SK-N-SH treated with all-trans-retinoic acid at 6 μM for 48 hours (cell line): ENCODE data around the gene MAFF.

Source experiments
- ATAC-seq: fragments of 200-7000 bp; cut with Tn5 transposase; 3 replicates; pipeline ENCODE4 v1.9.1; 2020; ENCODE audit warnings: mild to moderate bottlenecking, moderate library complexity
- ARNTL ChIP-seq: fragments of 450-650 bp; formaldehyde crosslinking; IDR thresholded peaks from 2 replicates; pipeline ENCODE4 v1.5.0; 2020; ENCODE audit warnings: low read depth, mild to moderate bottlenecking, moderate library complexity, borderline replicate concordance
- BACH2 ChIP-seq: fragments of 250-450 bp; sonication (Bioruptor Pico); IDR thresholded peaks from 2 replicates; pipeline ENCODE4 v1.9.0; 2021; ENCODE audit warnings: mild to moderate bottlenecking, borderline replicate concordance
- CSDC2 ChIP-seq: fragments of 250-450 bp; sonication (Bioruptor Pico); IDR thresholded peaks from 2 replicates; pipeline ENCODE4 v1.5.0; 2020; ENCODE audit warnings: mild to moderate bottlenecking, moderate library complexity
- CSRNP3 ChIP-seq: fragments of 250-450 bp; sonication (Bioruptor Pico); IDR thresholded peaks from 2 replicates; pipeline ENCODE4 v1.5.1; 2021; ENCODE audit warnings: mild to moderate bottlenecking, moderate library complexity
- ESRRG ChIP-seq: fragments of 250-450 bp; sonication (Bioruptor Pico); IDR thresholded peaks from 2 replicates; pipeline ENCODE4 v1.6.1; 2021; ENCODE audit warnings: mild to moderate bottlenecking
- GLIS3 ChIP-seq: fragments of 250-450 bp; sonication (Bioruptor Pico); IDR thresholded peaks from 2 replicates; pipeline ENCODE4 v1.5.0; 2020; ENCODE audit warnings: mild to moderate bottlenecking, moderate library complexity
- ISL1 ChIP-seq: fragments of 250-450 bp; sonication (Bioruptor Pico); IDR thresholded peaks from 2 replicates; pipeline ENCODE4 v2.1.2; 2022; ENCODE audit warnings: mild to moderate bottlenecking, moderate library complexity
- OSR1 ChIP-seq: fragments of 250-450 bp; sonication (Bioruptor Pico); IDR thresholded peaks from 2 replicates; pipeline ENCODE4 v1.8.0; 2022; ENCODE audit warnings: moderate library complexity, mild to moderate bottlenecking, inconsistent platforms
- PATZ1 ChIP-seq: fragments of 250-450 bp; sonication (Bioruptor Pico); IDR thresholded peaks from 2 replicates; pipeline ENCODE4 v1.8.0; 2020; ENCODE audit warnings: mild to moderate bottlenecking, moderate library complexity, borderline replicate concordance
- POU6F1 ChIP-seq: fragments of 250-450 bp; sonication (Bioruptor Pico); IDR thresholded peaks from 2 replicates; pipeline ENCODE4 v1.8.0; 2021; ENCODE audit warnings: low read depth, mild to moderate bottlenecking, moderate library complexity, borderline replicate concordance
- RARB ChIP-seq: fragments of 250-450 bp; sonication (Bioruptor Pico); IDR thresholded peaks from 2 replicates; pipeline ENCODE4 v1.8.0; 2021; ENCODE audit warnings: mild to moderate bottlenecking, moderate library complexity
- SNAI2 ChIP-seq: fragments of 250-450 bp; sonication (Bioruptor Pico); IDR thresholded peaks from 2 replicates; pipeline ENCODE4 v1.5.0; 2020; ENCODE audit warnings: mild to moderate bottlenecking, moderate library complexity
- TCF4 ChIP-seq: fragments of 250-450 bp; sonication (Bioruptor Pico); IDR thresholded peaks from 2 replicates; pipeline ENCODE4 v1.8.0; 2021; ENCODE audit warnings: mild to moderate bottlenecking, moderate library complexity, borderline replicate concordance
- TOX ChIP-seq: fragments of 250-450 bp; sonication (Bioruptor Pico); IDR thresholded peaks from 2 replicates; pipeline ENCODE4 v1.8.0; 2021; ENCODE audit warnings: mild to moderate bottlenecking, moderate library complexity, borderline replicate concordance
- TSHZ2 ChIP-seq: fragments of 250-450 bp; sonication (Bioruptor Pico); IDR thresholded peaks from 2 replicates; pipeline ENCODE4 v1.5.0; 2020; ENCODE audit warnings: mild to moderate bottlenecking, moderate library complexity
- ZC3H10 ChIP-seq: fragments of 250-450 bp; sonication (Bioruptor Pico); IDR thresholded peaks from 2 replicates; pipeline ENCODE4 v1.5.1; 2021; ENCODE audit warnings: mild to moderate bottlenecking, moderate library complexity
- ZFP3 ChIP-seq: fragments of 250-450 bp; sonication (Bioruptor Pico); IDR thresholded peaks from 2 replicates; pipeline ENCODE4 v1.5.0; 2020; ENCODE audit warnings: mild to moderate bottlenecking, moderate library complexity
- ZFP30 ChIP-seq: fragments of 450-650 bp; formaldehyde crosslinking; IDR thresholded peaks from 2 replicates; pipeline ENCODE4 v1.5.0; 2022; ENCODE audit warnings: mild to moderate bottlenecking, moderate library complexity
- ZNF565 ChIP-seq: fragments of 450-650 bp; formaldehyde crosslinking; conservative IDR thresholded peaks from 2 replicates; pipeline ENCODE4 v1.5.0; 2020; ENCODE audit warnings: low read depth, mild to moderate bottlenecking, moderate library complexity
- ZNF70 ChIP-seq: fragments of 450-650 bp; formaldehyde crosslinking; IDR thresholded peaks from 2 replicates; pipeline ENCODE4 v1.5.0; 2020; ENCODE audit warnings: mild to moderate bottlenecking, moderate library complexity
- ZNF8 ChIP-seq: fragments of 450-650 bp; formaldehyde crosslinking; IDR thresholded peaks from 2 replicates; pipeline ENCODE4 v1.5.0; 2020; ENCODE audit warnings: mild to moderate bottlenecking, moderate library complexity
- TF ChIP-seq, protein P1 (sequence below): fragments of 250-450 bp; sonication (Bioruptor Pico); IDR thresholded peaks from 2 replicates; pipeline ENCODE4 v1.5.1; 2020; ENCODE audit warnings: low read depth, mild to moderate bottlenecking, moderate library complexity

MAFF gene

DNA sequence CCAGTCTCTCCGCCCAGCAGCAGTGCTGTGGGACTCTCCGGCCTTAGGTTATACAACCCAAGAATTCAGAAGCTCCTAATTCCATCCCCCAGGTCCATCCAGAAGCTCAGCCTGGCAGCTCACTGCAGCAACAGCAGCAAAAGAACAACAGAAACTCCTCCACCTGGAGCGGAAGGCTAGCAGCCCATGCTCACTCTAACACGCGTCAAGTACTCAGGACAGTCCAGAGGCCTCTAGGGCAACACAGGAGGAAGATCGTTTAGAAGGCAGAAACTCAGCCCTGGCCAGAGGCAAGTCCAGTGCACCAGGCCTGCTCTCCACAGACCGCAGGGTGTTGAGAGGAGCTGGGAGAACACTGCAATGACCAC is 37.3 kb upstream of the MAFF start:
- no peak for ATAC-seq
- TF ChIP-seq TCF4 (CRISPR knock-in tag), result no peak
- TF ChIP-seq BACH2 (CRISPR knock-in tag), result no peak
- no peak for TF ChIP-seq CSDC2 (CRISPR knock-in tag)
- no peak for TF ChIP-seq ARNTL (CRISPR knock-in tag)
- no peak for TF ChIP-seq CSRNP3
- TF ChIP-seq, protein P1, sequence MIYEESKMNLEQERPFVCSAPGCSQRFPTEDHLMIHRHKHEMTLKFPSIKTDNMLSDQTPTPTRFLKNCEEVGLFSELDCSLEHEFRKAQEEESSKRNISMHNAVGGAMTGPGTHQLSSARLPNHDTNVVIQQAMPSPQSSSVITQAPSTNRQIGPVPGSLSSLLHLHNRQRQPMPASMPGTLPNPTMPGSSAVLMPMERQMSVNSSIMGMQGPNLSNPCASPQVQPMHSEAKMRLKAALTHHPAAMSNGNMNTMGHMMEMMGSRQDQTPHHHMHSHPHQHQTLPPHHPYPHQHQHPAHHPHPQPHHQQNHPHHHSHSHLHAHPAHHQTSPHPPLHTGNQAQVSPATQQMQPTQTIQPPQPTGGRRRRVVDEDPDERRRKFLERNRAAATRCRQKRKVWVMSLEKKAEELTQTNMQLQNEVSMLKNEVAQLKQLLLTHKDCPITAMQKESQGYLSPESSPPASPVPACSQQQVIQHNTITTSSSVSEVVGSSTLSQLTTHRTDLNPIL (CRISPR knock-in tag), result no peak
- no peak for TF ChIP-seq POU6F1 (CRISPR knock-in tag)
- TF ChIP-seq ZNF565 (CRISPR knock-in tag), result no peak
- no peak for TF ChIP-seq ZFP3 (CRISPR knock-in tag)

GRCh38 chr22:38165922-38166593 is 35.7 kb upstream of the MAFF start:
- ATAC-seq, result no peak
- TF ChIP-seq GLIS3 (CRISPR knock-in tag) (no peak), SNAI2 (no peak), ZNF8 (no peak), POU6F1 (CRISPR knock-in tag) (no peak), TOX (CRISPR knock-in tag) (no peak), ZNF70 (CRISPR knock-in tag) (no peak), ZFP30 (no peak), CSRNP3 (no peak), ZC3H10 (no peak), CSDC2 (CRISPR knock-in tag) (no peak), ZNF565 (CRISPR knock-in tag) (no peak), OSR1 (CRISPR knock-in tag) (no peak), TCF4 (CRISPR knock-in tag) (no peak), RARB (CRISPR knock-in tag) (no peak)
- TF ChIP-seq, protein P1 (CRISPR knock-in tag), result no peak

- no peak for ATAC-seq
- no peak for TF ChIP-seq ZNF8
- TF ChIP-seq TSHZ2 (CRISPR knock-in tag), result no peak
- no peak for TF ChIP-seq PATZ1 (CRISPR knock-in tag)
- no peak for TF ChIP-seq ZFP3 (CRISPR knock-in tag)
- TF ChIP-seq ZFP30, result no peak
- no peak for TF ChIP-seq ESRRG
- TF ChIP-seq ZNF565 (CRISPR knock-in tag), result no peak
- TF ChIP-seq POU6F1 (CRISPR knock-in tag), result no peak
- TF ChIP-seq ISL1 (CRISPR knock-in tag), result no peak
Observed at GRCh38 chr22:38167988-38168407, 33.8 kb upstream of the MAFF start.
